ENCODE data around the gene CYP2E1.
"Not testable (repeated sequence)": the region's sequence is repeated elsewhere in the genome, so short reads cannot be mapped to it uniquely, and the experiment has no call there.

The CYP2E1 gene

GRCh38 chr10:133528296-133528844, 1.2 kb downstream of the CYP2E1 start:
- no peak for DNase-seq (ENCODE audit: low spot score)

- peak; percentile 62 for DNase-seq (ENCODE audit: low spot score)
Measured at GRCh38 chr10:133528845-133529575, 1.8 kb downstream of the CYP2E1 start.

- no peak for DNase-seq (ENCODE audit: low spot score)
Measured at GRCh38 chr10:133529576-133529946, 2.4 kb downstream of the CYP2E1 start.

GRCh38 chr10:133530506-133530905, 3.3 kb downstream of the CYP2E1 start:
- DNase-seq (ENCODE audit: low spot score) = no peak

- DNase-seq (ENCODE audit: low spot score) = no peak
Measured at GRCh38 chr10:133532871-133533270, 5.7 kb downstream of the CYP2E1 start.

GRCh38 chr10:133534417-133534816, 7.3 kb downstream of the CYP2E1 start:
- no peak for DNase-seq (ENCODE audit: low spot score)

- no peak for DNase-seq (ENCODE audit: low spot score)
Measured at GRCh38 chr10:133536198-133536597, 9.0 kb downstream of the CYP2E1 start.

- DNase-seq (ENCODE audit: low spot score) = no peak
Measured at GRCh38 chr10:133537546-133538545, 10.7 kb downstream of the CYP2E1 start.

- not testable (repeated sequence) for DNase-seq (ENCODE audit: low spot score)
Measured at GRCh38 chr10:133541441-133541975, 14.3 kb downstream of the CYP2E1 start.

- no peak for DNase-seq (ENCODE audit: low spot score)
Measured at GRCh38 chr10:133544506-133544905, 17.3 kb downstream of the CYP2E1 start.

GRCh38 chr10:133554600-133554999, 27.4 kb downstream of the CYP2E1 start:
- DNase-seq (ENCODE audit: low spot score) = no peak

- DNase-seq (ENCODE audit: low spot score) = no peak
Measured at GRCh38 chr10:133555521-133555920, 28.4 kb downstream of the CYP2E1 start.

- no peak for DNase-seq (ENCODE audit: low spot score)
Measured at GRCh38 chr10:133557381-133557780, 30.2 kb downstream of the CYP2E1 start.

GRCh38 chr10:133559216-133559615, 32.1 kb downstream of the CYP2E1 start:
- no peak for DNase-seq (ENCODE audit: low spot score)

- no peak for DNase-seq (ENCODE audit: low spot score)
Measured at GRCh38 chr10:133564816-133565215, 37.7 kb downstream of the CYP2E1 start.

GRCh38 chr10:133565441-133566294, 38.5 kb downstream of the CYP2E1 start, which contains the start of gene SYCE1:
Gene SYCE1, minus strand, starts transcription at chr10:133565583. Its CDS starts 54 bp downstream, at chr10:133565529.
- no peak for DNase-seq (ENCODE audit: low spot score)

GRCh38 chr10:133567119-133567518, 40.0 kb downstream of the CYP2E1 start:
- DNase-seq (ENCODE audit: low spot score) = no peak

- DNase-seq (ENCODE audit: low spot score) = no peak
Measured at GRCh38 chr10:133567609-133568286, 40.6 kb downstream of the CYP2E1 start.

GRCh38 chr10:133568287-133568614, 41.1 kb downstream of the CYP2E1 start:
- no peak for DNase-seq (ENCODE audit: low spot score)

GRCh38 chr10:133568831-133569527, 41.8 kb downstream of the CYP2E1 start:
- DNase-seq (ENCODE audit: low spot score) = not testable (repeated sequence)

Measured in AG20443 (cell line).